Suppressor macrophage (primary cell): ENCODE results near the gene ZNF536.
"Not testable (repeated sequence)": the region's sequence is repeated elsewhere in the genome, so short reads cannot be mapped to it uniquely, and the experiment has no call there.

Experiments used
- DNase-seq, 4 experiments: peaks; one replicate each; pipeline ENCODE4 v3.0.0-alpha.2; 2020 to 2022

ZNF536 gene

GRCh38 chr19:30390356-30390988 is 18.3 kb downstream of the ZNF536 start:
- no peak for DNase-seq

GRCh38 chr19:30391052-30391451 is 18.9 kb downstream of the ZNF536 start:
- DNase-seq: no peak

- DNase-seq: no peak
Measured at GRCh38 chr19:30391554-30392551, 19.7 kb downstream of the ZNF536 start.

- peak in 2 of 4 experiments; percentile 5 to 9 for DNase-seq
Measured at GRCh38 chr19:30393046-30393445, 20.9 kb downstream of the ZNF536 start.

- peak in 1 of 4 experiments; percentile 3 for DNase-seq
Measured at GRCh38 chr19:30393729-30394480, 21.7 kb downstream of the ZNF536 start.

GRCh38 chr19:30394481-30395151 is 22.4 kb downstream of the ZNF536 start:
- no peak for DNase-seq

- DNase-seq: no peak
Measured at GRCh38 chr19:30395283-30395682, 23.1 kb downstream of the ZNF536 start.

GRCh38 chr19:30398539-30398938 is 26.4 kb downstream of the ZNF536 start:
- DNase-seq: not testable (repeated sequence)

- no peak for DNase-seq
Measured at GRCh38 chr19:30401956-30402355, 29.8 kb downstream of the ZNF536 start.

GRCh38 chr19:30402436-30403202 is 30.4 kb downstream of the ZNF536 start:
- no peak for DNase-seq

- no peak for DNase-seq
Measured at GRCh38 chr19:30403203-30403985, 31.2 kb downstream of the ZNF536 start.

GRCh38 chr19:30406220-30407067 is 34.3 kb downstream of the ZNF536 start:
- peak; percentile 5 to 26 (median 14) for DNase-seq

- no peak for DNase-seq
Measured at GRCh38 chr19:30407068-30407709, 35.0 kb downstream of the ZNF536 start.

GRCh38 chr19:30408734-30409301 is 36.6 kb downstream of the ZNF536 start:
- DNase-seq: no peak

- DNase-seq: no peak
Measured at GRCh38 chr19:30411714-30412113, 39.5 kb downstream of the ZNF536 start.

- no peak for DNase-seq
Measured at GRCh38 chr19:30416375-30416774, 44.2 kb downstream of the ZNF536 start.

- DNase-seq: not testable (repeated sequence)
Measured at GRCh38 chr19:30417166-30417565, 45.0 kb downstream of the ZNF536 start.

- no peak for DNase-seq
Measured at GRCh38 chr19:30419568-30420180, 47.5 kb downstream of the ZNF536 start.
